Mucosa of rectum (tissue), 2 donors: ENCODE results near the gene LRIT2.

Experiments used
- H3K27ac ChIP-seq, 2 donors: one replicate each; pipeline ENCODE4 v1.7.0; 2013; ENCODE audit warnings: inconsistent platforms in 2 of 2, low read depth in 2 of 2, low read length in 2 of 2
- H3K27me3 ChIP-seq, 2 donors: one replicate each; pipeline ENCODE4 v1.7.0; 2013; ENCODE audit warnings: low read length in 2 of 2; ENCODE audit not compliant: control insufficient read depth in 2 of 2, insufficient read depth in 2 of 2
- H3K36me3 ChIP-seq, 2 donors: one replicate each; pipeline ENCODE4 v1.7.0; 2013; ENCODE audit warnings: low read length in 2 of 2; ENCODE audit not compliant: control insufficient read depth in 2 of 2, insufficient read depth in 2 of 2
- H3K4me1 ChIP-seq, 2 donors: one replicate each; pipeline ENCODE4 v1.7.0; 2013; ENCODE audit warnings: low read length in 2 of 2, mild to moderate bottlenecking in 1 of 2; ENCODE audit not compliant: control insufficient read depth in 2 of 2, insufficient read depth in 2 of 2
- H3K4me3 ChIP-seq, 2 donors: one replicate each; pipeline ENCODE4 v1.7.0; 2013; ENCODE audit warnings: low read length in 2 of 2
- H3K9ac ChIP-seq, 2 donors: one replicate each; pipeline ENCODE4 v1.7.0; 2013; ENCODE audit warnings: low read length in 2 of 2, low read depth in 1 of 2, mild to moderate bottlenecking in 1 of 2
- H3K9me3 ChIP-seq, 2 donors: one replicate each; pipeline ENCODE4 v1.7.0; 2013; ENCODE audit warnings: low read length in 2 of 2; ENCODE audit not compliant: control insufficient read depth in 2 of 2
- donor health status: healthy.
- donor health status: Normal muscosa, but diverticular disease.

Gene LRIT2

GRCh38 chr10:84225427-84226173 is at the start of gene LRIT2:
Gene LRIT2 (minus strand): TSS chr10:84225544. CDS start chr10:84225520, 24 bp downstream.
- no peak within 1 kb of the TSS for H3K4me3 ChIP-seq
- no peaks in the 10 kb centered on the region for H3K9me3 ChIP-seq
- no peak within 1 kb of the TSS for H3K9ac ChIP-seq
- no peaks in the 10 kb centered on the region for H3K27me3 ChIP-seq
- H3K27ac ChIP-seq: no peak within 1 kb of the TSS
- no peaks in the 10 kb centered on the region for H3K36me3 ChIP-seq
- H3K4me1 ChIP-seq: no peaks in the 10 kb centered on the region

DNA sequence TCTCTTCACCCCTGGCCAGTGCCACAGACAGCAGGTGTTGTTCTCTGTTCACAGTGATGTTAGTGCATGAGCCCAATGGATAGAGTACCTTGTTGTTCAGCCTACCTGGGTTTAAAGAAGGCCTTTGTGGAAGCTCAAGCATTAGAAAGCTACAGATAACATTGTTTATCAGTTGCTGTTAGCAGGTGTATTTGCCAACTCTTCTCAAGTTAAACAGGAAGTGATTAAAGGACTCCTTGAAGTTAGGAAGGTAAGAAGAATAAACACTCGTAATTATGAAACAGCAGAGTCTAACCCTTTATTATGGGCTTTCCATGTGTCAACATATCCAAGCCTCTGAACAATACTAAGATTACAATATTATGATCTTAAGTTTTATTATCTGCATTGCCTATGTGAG is 45.4 kb upstream of the LRIT2 start:
- H3K36me3 ChIP-seq: no peaks in the 10 kb centered on the region
- no peaks in the 10 kb centered on the region for H3K4me1 ChIP-seq
- H3K4me3 ChIP-seq: no peak overlapping the region
- H3K9me3 ChIP-seq: no peaks in the 10 kb centered on the region
- H3K27ac ChIP-seq: peak overlapping the region; percentile 11 to 45
- no peak overlapping the region for H3K9ac ChIP-seq
- H3K27me3 ChIP-seq: peaks cover 0 to 4% of the 10 kb centered on the region in 2 donors

GRCh38 chr10:84269773-84270172 is 44.4 kb upstream of the LRIT2 start:
- H3K27ac ChIP-seq: no peak overlapping the region

DNA sequence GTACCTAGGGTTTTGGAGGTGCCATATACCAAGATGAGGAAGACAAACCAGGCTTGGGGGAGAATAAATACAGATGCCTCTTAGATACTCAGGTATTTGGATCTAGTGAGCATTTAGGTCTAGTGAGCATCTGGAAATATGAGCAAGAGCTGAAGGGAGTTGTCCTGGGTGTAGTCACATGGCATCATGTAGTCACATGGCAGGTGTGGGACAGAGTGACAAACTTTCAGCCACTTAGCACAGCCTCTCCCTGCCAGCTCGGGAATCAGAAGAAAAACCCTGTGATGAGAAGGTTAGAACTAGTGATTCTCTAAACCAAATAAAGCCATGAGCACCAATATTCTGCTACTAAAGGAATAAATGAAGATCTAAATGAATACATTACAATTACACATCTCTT is 43.8 kb upstream of the LRIT2 start:
- Histone ChIP-seq H3K9me3 (no peaks in the 10 kb centered on the region), H3K9ac (no peak overlapping the region), H3K4me3 (no peak overlapping the region), H3K27me3 (peaks cover 0 to 4% of the 10 kb centered on the region in 2 donors), H3K36me3 (no peaks in the 10 kb centered on the region), H3K4me1 (no peaks in the 10 kb centered on the region), H3K27ac (no peak overlapping the region)

More at GRCh38 chr10:84269773-84270172, 44.4 kb upstream of the LRIT2 start:
- Histone ChIP-seq H3K9me3 (no peaks in the 10 kb centered on the region), H3K27me3 (peaks cover 0 to 4% of the 10 kb centered on the region in 2 donors), H3K9ac (no peak overlapping the region), H3K4me1 (no peaks in the 10 kb centered on the region), H3K4me3 (no peak overlapping the region), H3K36me3 (no peaks in the 10 kb centered on the region)

- no peaks in the 10 kb centered on the region for H3K4me1 ChIP-seq
- no peak overlapping the region for H3K9ac ChIP-seq
These were observed 42.3 kb upstream of the LRIT2 start for GRCh38 chr10:84267503-84268126.

DNA sequence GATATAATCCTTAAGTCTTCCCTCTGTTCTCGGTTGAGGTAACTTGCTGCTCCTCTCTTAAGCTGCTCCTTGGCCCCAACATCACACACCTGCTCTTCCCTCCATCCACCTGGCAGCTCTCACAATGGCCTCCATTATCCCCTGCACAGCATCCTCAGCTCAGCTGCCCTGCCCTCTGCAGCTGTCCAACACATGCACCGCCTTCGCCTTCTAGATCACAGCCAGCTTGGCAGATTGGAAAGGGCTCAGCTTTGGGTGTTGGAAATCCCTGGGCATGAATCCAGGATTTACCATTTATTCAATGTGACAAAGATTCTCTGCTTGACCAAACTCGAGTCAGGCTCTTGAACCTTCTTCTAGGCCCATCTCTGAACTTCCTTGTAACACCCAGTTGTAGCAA is 40.1 kb upstream of the LRIT2 start:
- H3K9ac ChIP-seq: no peak overlapping the region
- no peaks in the 10 kb centered on the region for H3K36me3 ChIP-seq
- H3K4me1 ChIP-seq: no peaks in the 10 kb centered on the region
- no peak overlapping the region for H3K27ac ChIP-seq
- no peaks in the 10 kb centered on the region for H3K27me3 ChIP-seq
- H3K4me3 ChIP-seq: no peak overlapping the region
- H3K9me3 ChIP-seq: no peaks in the 10 kb centered on the region

More at GRCh38 chr10:84267503-84268126, 42.3 kb upstream of the LRIT2 start:
- Histone ChIP-seq H3K27ac (no peak overlapping the region), H3K9me3 (no peaks in the 10 kb centered on the region), H3K4me3 (no peak overlapping the region), H3K36me3 (no peaks in the 10 kb centered on the region), H3K27me3 (peaks cover 0 to 2% of the 10 kb centered on the region in 2 donors)

DNA sequence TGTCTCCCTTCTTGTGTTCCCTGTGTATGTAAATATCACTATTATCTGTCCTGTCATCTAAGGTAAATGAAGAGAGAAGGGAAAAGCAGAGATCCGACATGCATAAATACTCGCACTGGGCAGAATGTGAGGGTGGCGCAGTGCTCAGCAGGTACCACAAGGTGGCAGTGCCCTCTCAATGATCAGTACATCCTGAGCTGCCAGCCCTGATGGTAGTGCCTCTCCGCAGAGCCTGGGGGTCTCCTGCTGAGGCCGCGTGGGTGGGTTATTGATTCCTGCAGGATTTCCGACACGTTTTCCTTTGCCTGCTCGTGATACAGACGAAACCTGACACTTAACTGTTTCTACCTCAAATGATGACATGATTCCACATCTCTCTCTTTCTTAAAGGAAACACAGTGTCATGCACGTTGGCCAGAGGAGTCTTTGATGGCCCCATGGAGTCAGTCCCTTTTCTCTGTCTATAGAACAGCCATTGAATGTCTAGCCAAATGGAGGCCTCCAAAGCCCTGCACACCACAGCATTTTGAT is 39.3 kb upstream of the LRIT2 start:
- Histone ChIP-seq H3K36me3 (no peaks in the 10 kb centered on the region), H3K4me1 (no peaks in the 10 kb centered on the region), H3K9me3 (no peaks in the 10 kb centered on the region), H3K4me3 (no peak overlapping the region), H3K27me3 (no peaks in the 10 kb centered on the region), H3K9ac (no peak overlapping the region), H3K27ac (no peak overlapping the region)

DNA sequence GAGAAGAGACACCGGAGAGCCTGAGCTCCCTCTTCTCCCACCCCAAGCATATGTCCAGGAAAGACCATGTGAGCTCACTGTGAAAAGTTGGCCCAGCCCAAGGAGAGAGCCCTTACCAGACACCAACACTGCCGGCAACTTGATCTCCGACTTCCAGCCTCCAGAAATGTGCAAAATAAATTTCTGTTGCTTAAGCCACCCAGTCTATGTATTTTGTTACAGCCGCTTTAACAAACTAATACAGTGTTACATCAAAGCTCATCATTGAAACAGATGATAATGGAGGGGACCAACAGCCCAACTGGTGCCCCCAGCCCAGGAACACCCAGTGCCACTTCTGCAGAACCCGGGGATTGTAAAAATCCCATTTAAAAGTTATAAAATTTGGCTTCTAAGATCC is 38.4 kb upstream of the LRIT2 start:
- H3K27ac ChIP-seq: no peak overlapping the region
- no peaks in the 10 kb centered on the region for H3K9me3 ChIP-seq
- H3K9ac ChIP-seq: no peak overlapping the region
- H3K4me3 ChIP-seq: no peak overlapping the region
- H3K36me3 ChIP-seq: no peaks in the 10 kb centered on the region
- H3K27me3 ChIP-seq: no peaks in the 10 kb centered on the region
- H3K4me1 ChIP-seq: no peaks in the 10 kb centered on the region

GRCh38 chr10:84262190-84262956 is 37.0 kb upstream of the LRIT2 start:
- Histone ChIP-seq H3K27ac (no peak overlapping the region), H3K4me3 (no peak overlapping the region), H3K9ac (no peak overlapping the region), H3K36me3 (no peaks in the 10 kb centered on the region), H3K27me3 (no peaks in the 10 kb centered on the region), H3K4me1 (no peaks in the 10 kb centered on the region), H3K9me3 (no peaks in the 10 kb centered on the region)
